SJCRH30 (cell line): ENCODE measurements around the gene DUS3L. TPM values are rescaled to one million over a fixed set of nuclear protein-coding genes. Genes with fewer than 3 reads are reported as not detected.
A peak's percentile ranks its signal among the peaks of the same experiment; 100 is the strongest.

Experiments
- DNase-seq, 2 experiments: peaks; one replicate each; pipeline ENCODE4 v3.0.0-alpha.2; 2015 to 2020
- H3K27ac ChIP-seq: fragments of 250-450 bp; sonication (Bioruptor Pico); 2 replicates; pipeline ENCODE4 v1.5.1; 2020; ENCODE audit warnings: mild to moderate bottlenecking, moderate library complexity
- H3K27me3 ChIP-seq: fragments of 250-450 bp; sonication (Bioruptor Pico); 2 replicates; pipeline ENCODE4 v1.5.1; 2020; ENCODE audit warnings: mild to moderate bottlenecking, moderate library complexity
- H3K36me3 ChIP-seq: fragments of 250-450 bp; sonication (Bioruptor Pico); 2 replicates; pipeline ENCODE4 v1.5.1; 2020; ENCODE audit warnings: mild to moderate bottlenecking, moderate library complexity
- H3K4me1 ChIP-seq: fragments of 250-450 bp; sonication (Bioruptor Pico); 2 replicates; pipeline ENCODE4 v1.5.1; 2020; ENCODE audit warnings: mild to moderate bottlenecking, moderate library complexity
- H3K4me3 ChIP-seq: fragments of 250-450 bp; sonication (Bioruptor Pico); 2 replicates; pipeline ENCODE4 v1.5.1; 2020; ENCODE audit warnings: mild to moderate bottlenecking, moderate library complexity
- H3K9me3 ChIP-seq: fragments of 250-450 bp; sonication (Bioruptor Pico); replicated peaks from 2 replicates; pipeline ENCODE4 v1.5.1; 2020; ENCODE audit warnings: mild to moderate bottlenecking, moderate library complexity
- total RNA-seq: library from RNA; depleted of rRNA; stranded (reverse); fragments of >200 nt; shearing (Covaris generic); gene quantifications from 2 replicates; pipeline ENCODE4 v1.2.3, GENCODE V29; 2014

DUS3L gene
- total RNA-seq, 1 experiment from 2014 or later = 28.2 TPM

DNA sequence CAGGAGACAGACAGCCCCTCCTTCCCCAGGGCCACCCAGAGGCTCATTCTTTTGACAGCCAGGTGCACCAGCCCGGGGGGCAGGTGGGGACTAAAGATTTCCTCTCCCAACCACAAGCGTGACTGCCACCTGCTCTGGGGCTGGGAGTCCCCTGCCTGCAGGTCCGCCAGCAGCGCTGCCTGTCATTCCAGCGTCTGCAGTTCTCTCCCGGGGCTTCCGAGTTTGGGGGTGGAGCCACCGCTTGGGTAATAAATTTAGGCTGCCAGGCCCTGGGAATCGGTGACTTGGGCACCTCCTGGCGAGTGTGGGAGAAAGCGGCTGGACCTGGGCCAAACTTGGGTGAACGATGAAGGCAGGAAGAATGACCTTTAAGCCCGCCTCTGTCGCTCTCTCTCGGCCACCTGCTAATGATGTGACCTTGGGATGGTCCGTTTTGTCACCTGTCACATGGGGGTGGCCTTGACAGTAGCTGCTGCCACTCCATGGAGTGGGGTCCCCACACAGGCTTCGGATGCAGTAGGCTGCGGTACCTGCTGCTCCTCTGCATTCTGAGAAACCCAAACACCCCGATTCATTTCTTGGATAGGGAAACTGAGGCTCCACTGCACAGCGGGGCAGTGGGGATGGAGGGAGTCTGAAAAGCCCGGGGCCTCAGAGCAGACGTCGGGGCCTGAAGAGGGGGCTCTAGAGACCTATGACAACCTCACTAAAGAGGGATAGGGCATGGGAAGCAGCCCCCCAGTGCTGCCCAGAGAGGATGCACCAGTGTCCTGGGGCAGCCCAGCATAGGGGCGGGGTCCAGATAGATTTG is 35.8 kb upstream of the DUS3L start:
- Histone ChIP-seq H3K27me3 (no peaks in the 10 kb centered on the region), H3K4me1 (peaks cover 25% of the 10 kb centered on the region), H3K27ac (peak overlapping the region; percentile 59), H3K4me3 (no peak overlapping the region), H3K36me3 (no peaks in the 10 kb centered on the region), H3K9me3 (no peaks in the 10 kb centered on the region)
- DNase-seq = peak; percentile 93

DNA sequence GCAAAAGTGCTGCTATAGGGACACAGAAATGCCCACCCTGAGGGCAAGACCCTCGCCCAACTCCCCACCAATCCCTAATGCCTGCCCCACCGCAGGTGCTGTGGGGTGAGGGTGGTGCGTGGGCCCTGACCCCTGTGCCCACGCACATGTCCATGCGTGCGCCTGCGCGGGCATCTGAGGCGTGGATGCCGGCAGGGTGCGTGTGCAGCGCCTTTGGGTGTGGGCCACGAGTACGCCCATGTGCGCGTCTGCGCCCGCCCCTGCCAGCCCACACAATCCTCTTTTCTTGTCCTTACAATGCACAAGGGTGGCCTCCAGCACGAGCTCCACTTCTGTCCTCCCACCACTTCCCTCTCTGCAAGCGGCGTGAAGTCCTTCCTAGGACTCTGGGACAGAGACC is 34.2 kb upstream of the DUS3L start:
- DNase-seq = no peak
- no peak overlapping the region for H3K4me3 ChIP-seq
- no peaks in the 10 kb centered on the region for H3K27me3 ChIP-seq
- H3K36me3 ChIP-seq = no peaks in the 10 kb centered on the region
- H3K4me1 ChIP-seq = peaks cover 25% of the 10 kb centered on the region
- no peak overlapping the region; the same call in 1 of the 2 replicates for H3K27ac ChIP-seq
- no peaks in the 10 kb centered on the region for H3K9me3 ChIP-seq

DNA sequence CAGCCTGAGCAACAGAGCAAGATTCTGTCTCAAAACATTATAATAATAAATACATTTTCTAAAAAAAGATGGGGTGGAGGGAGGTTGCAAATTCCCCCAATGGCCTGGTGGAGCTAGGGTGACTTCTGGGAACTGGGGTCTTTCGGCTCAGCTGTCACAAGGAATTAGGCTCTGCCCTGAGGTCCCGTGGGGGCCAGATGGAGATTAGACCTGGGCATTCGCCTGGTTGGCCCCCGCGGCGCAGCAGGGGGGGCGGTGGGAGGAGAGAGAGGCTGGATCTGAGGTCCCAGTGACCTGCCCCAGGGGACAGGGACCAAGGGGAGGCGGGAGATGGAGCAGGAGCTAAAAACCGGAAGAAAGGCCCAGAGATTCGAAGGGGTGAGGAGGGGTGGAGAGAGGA is 33.8 kb upstream of the DUS3L start:
- H3K4me1 ChIP-seq = peaks cover 25% of the 10 kb centered on the region
- H3K27me3 ChIP-seq = no peaks in the 10 kb centered on the region
- no peak overlapping the region for H3K4me3 ChIP-seq
- no peaks in the 10 kb centered on the region for H3K36me3 ChIP-seq
- DNase-seq = peak in 1 of 2 experiments; percentile 49
- H3K27ac ChIP-seq = no peak overlapping the region
- H3K9me3 ChIP-seq = no peaks in the 10 kb centered on the region

DNA sequence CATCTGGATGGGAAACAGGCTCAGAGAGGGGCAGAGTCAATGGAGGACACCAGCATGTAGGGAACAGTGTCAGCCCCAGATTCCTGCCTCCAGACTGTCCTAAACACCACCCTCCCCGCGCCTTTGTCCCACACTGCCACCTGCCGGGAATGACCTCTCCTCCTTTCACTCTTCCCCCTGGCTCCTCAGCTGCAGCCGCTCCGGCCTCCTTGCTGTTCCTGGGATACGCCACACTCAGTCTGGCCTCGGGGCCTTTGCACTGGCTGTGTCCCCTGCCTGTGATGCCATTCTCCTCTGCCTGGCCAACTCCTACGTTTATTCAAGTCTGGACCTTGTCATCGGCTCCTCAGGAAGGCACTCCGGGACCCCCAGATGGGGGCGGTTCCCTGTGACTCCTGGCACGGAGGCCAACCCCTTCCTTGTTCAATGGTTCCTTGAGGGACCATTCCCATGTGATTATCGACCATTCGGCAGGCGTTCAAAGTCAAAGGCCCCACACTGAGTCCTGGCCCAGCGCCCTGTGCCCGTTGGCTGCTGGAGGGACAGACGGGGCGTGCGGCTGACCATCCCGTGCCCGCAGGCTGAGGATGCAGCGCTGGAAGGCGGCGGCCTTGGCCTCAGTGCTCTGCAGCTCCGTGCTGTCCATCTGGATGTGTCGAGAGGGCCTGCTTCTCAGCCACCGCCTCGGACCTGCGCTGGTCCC is 32.8 kb upstream of the DUS3L start:
- Histone ChIP-seq H3K27me3 (no peaks in the 10 kb centered on the region), H3K4me1 (peaks cover 22% of the 10 kb centered on the region), H3K36me3 (no peaks in the 10 kb centered on the region), H3K9me3 (no peaks in the 10 kb centered on the region), H3K4me3 (no peak overlapping the region), H3K27ac (no peak overlapping the region)
- DNase-seq = no peak

DNA sequence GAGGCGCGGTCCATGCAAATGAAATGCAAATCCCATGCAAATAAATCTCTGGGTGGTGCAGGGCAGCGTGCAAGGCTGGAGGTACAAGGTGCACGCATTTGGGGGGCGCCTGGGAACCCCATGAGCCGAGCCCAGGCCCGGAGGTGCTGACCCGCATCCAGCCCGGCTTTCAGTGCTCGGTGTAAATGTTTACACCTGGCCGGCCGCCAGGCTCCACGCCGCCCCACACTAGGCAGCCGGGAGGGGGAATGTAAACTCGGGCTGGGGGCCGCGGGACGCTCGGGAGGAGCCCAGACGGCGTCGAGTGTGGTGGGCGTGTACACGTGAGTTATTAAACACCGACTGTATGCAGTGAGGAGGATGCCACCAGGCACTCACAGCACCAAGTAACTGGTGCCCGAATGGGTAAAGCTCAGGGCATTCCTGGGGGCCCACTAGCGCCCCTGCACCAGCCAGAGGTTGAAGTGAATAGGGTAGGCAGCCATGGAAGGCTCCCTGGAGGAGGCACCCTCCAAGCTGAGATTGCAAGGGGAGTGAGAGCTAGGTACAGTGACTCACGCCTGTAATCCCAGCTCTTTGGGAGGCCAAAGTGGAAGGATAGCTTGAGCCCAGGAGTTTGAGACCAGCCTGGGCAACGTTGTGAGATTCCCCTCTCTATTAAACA is 31.4 kb upstream of the DUS3L start:
- no peak for DNase-seq
- H3K27me3 ChIP-seq = no peaks in the 10 kb centered on the region
- H3K27ac ChIP-seq = no peak overlapping the region
- no peak overlapping the region for H3K4me3 ChIP-seq
- no peaks in the 10 kb centered on the region for H3K9me3 ChIP-seq
- peaks cover 22% of the 10 kb centered on the region for H3K4me1 ChIP-seq
- no peaks in the 10 kb centered on the region for H3K36me3 ChIP-seq

DNA sequence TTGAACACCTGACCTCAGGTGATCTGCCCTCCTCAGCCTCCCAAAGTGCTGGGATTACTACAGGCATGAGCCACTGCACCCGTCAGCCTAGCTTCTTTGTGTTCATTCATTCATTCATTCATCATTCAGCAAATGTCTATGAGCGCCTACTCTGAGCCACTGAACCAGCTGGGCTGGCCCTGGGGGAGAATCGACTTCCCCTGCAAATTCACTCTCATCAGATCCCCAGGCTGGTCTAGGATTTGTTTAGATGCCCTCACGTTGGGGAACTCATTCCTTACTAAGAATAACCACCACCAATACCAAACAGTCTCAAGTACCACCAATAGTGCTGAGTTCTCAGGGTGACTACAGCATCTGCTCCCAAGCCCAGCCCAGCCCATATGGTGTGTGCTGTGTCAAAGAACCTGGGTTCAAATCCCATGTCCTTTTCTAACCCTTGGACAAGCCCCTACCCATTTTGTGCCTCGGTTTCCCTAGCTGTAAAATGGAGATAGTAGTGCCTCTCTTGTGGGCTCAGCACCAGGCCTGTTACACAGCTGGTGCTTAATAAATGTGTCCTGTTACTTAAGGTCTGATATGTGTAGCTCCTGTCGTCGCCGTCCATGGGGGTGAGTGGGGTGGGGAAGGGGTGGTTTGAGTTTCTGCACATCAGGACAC is 30.7 kb upstream of the DUS3L start:
- Histone ChIP-seq H3K36me3 (no peaks in the 10 kb centered on the region), H3K27me3 (no peaks in the 10 kb centered on the region), H3K9me3 (no peaks in the 10 kb centered on the region), H3K4me3 (no peak overlapping the region), H3K27ac (no peak overlapping the region), H3K4me1 (peaks cover 16% of the 10 kb centered on the region)
- no peak for DNase-seq

DNA sequence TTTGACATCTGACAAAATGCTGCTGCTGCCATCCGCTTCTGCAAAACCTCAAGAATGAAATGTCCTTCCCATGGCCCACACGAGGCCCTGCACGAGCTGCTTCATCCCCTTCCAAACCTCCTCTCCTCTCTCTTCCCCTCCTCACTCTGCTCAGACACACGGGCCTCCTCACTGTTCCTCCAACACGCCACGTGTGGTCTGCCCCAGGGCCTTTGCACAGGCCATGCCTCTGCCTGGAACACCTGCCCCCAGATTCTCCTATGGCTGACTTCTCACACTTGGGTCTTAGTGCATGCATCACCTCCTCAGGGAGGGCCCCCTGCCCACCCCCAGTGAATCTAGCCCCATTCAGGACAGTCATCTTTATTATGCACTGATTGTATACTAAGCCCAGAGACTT is 29.8 kb upstream of the DUS3L start:
- H3K27ac ChIP-seq = no peak overlapping the region
- no peak overlapping the region for H3K4me3 ChIP-seq
- no peaks in the 10 kb centered on the region for H3K9me3 ChIP-seq
- H3K4me1 ChIP-seq = peaks cover 8% of the 10 kb centered on the region
- DNase-seq = no peak
- H3K36me3 ChIP-seq = no peaks in the 10 kb centered on the region
- H3K27me3 ChIP-seq = no peaks in the 10 kb centered on the region

DNA sequence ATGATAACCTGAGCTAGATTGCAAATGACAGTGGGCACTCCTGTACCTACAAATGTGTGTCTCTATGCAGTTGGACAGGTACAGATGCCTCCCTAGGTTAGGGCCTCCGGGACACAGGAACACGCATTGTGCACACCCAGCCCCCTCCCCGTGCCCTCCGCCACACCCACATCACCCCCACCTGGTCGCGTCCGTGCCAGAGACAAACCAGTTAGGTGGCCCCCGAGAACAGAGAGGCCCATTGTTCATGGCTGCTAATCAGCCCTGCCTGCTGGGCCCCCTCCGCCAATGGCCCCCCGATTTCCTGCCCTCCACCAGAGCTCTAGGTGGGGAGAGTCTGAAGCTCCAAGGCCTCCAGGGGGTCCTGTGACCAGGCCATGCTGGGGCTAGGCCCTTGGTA is 27.6 kb upstream of the DUS3L start:
- H3K9me3 ChIP-seq = no peaks in the 10 kb centered on the region
- DNase-seq = no peak
- no peak overlapping the region for H3K27ac ChIP-seq
- H3K4me3 ChIP-seq = no peak overlapping the region
- H3K27me3 ChIP-seq = no peaks in the 10 kb centered on the region
- no peaks in the 10 kb centered on the region for H3K36me3 ChIP-seq
- H3K4me1 ChIP-seq = no peaks in the 10 kb centered on the region

DNA sequence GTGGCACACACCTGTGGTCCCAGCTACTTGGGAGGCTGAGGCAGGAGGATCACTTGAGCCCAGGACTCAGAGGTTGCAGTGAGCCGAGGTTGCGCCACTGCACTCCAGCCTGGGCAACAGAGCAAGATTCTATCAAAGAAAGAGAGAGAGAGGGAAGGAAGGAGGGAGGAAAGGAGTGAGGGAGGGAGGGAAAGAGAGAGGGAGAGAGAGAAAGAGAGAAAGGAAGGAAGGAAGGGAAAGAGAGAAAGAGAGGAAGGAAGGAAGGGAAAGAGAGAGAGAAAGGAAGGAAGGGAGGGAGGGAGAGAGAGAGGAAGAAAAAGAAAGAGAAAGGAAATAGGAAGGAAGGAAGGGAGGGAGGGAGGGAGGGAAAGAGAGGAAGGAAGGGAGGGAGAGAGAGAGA is 26.3 kb upstream of the DUS3L start:
- Histone ChIP-seq H3K9me3 (no peaks in the 10 kb centered on the region), H3K4me3 (no peak overlapping the region), H3K36me3 (no peaks in the 10 kb centered on the region), H3K27ac (no peak overlapping the region), H3K27me3 (no peaks in the 10 kb centered on the region), H3K4me1 (no peaks in the 10 kb centered on the region)
- no peak for DNase-seq

DNA sequence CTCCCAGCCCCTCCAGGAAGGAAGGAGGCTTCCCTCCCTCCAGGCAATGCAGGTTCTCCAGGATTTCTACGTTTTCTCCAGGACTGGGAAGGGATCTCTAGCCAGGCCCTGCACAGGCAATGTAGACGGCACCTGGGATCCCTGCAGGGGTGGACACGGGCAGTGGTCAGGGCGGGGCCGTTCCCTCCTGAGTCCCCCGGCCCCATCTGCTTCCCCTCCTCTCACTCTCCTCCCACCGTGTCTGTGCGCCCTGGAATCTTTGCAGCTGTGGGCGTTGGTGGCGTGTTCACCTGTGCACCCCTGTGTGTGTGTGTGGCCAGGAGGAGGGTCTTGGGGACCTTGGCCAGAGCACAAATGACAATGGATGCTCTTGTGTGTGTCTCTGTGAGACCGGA is 23.9 kb upstream of the DUS3L start:
- no peak for DNase-seq
- H3K9me3 ChIP-seq = no peaks in the 10 kb centered on the region
- H3K27ac ChIP-seq = no peak overlapping the region
- no peaks in the 10 kb centered on the region for H3K4me1 ChIP-seq
- no peaks in the 10 kb centered on the region for H3K36me3 ChIP-seq
- no peaks in the 10 kb centered on the region for H3K27me3 ChIP-seq
- H3K4me3 ChIP-seq = no peak overlapping the region

DNA sequence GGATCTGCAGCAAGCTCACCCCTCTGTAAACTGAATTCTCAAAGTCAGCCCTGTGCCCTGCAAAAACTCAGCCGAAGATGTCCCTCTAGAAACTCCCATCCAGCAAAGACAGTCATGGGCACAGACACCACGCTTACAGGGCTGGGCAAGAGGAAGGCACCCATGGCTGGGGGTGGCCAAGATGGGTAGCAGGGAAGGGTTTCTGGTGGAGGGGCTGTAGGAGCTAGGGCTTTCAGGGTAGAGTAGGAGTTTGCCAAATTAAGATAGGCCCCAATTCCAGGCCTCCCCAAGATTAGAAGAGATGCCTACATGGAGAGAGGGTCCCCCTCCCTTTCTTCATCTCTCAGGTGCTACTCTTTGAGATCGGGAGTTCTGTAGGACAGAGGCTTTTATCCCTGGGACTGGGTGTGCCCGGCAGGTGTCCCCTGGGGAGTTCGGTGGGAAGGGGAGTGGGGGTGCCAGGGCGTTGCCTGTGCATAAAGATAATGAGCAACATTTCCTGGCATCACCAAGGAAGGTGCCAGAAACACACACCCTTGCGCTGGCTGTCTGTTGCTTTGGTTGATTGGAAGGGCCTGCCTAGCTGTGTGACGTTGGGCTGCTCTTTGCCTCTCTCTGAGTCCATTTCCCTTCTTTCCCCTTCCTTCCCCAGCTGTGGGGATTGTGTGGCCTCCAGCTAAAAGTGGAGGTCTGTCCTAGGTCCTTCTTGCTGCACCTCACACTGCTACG is 23.3 kb upstream of the DUS3L start:
- H3K36me3 ChIP-seq = no peaks in the 10 kb centered on the region
- H3K9me3 ChIP-seq = no peaks in the 10 kb centered on the region

DNA sequence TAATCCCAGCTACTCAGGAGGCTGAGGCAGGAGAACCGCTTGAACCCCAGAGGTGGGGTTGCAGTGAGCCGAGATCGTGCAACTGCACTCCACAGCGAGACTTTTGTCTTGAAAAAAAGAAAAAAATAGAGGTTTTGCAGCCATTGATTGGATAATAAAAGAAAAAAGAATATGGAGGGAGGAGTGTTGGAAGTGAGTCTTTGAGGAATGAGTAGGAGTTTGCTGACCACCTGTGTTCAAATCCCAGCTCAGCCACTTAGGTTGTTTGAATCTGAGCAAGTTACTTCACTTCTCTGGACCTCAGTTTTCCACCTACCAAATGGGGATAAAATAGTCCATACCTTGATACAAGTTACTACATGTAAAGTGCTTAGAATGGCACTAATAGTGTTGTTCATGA is 20.2 kb upstream of the DUS3L start:
- H3K27me3 ChIP-seq = no peaks in the 10 kb centered on the region
- H3K4me1 ChIP-seq = peaks cover 5% of the 10 kb centered on the region; the same call in 1 of the 2 replicates
- H3K27ac ChIP-seq = no peak overlapping the region
- no peak for DNase-seq
- no peaks in the 10 kb centered on the region for H3K36me3 ChIP-seq
- H3K4me3 ChIP-seq = no peak overlapping the region
- H3K9me3 ChIP-seq = no peaks in the 10 kb centered on the region

More for the DNA sequence above, 23.3 kb upstream of the DUS3L start:
- DNase-seq = no peak
- H3K27ac ChIP-seq = no peak overlapping the region
- H3K27me3 ChIP-seq = no peaks in the 10 kb centered on the region
- no peak overlapping the region for H3K4me3 ChIP-seq
- no peaks in the 10 kb centered on the region for H3K4me1 ChIP-seq

DNA sequence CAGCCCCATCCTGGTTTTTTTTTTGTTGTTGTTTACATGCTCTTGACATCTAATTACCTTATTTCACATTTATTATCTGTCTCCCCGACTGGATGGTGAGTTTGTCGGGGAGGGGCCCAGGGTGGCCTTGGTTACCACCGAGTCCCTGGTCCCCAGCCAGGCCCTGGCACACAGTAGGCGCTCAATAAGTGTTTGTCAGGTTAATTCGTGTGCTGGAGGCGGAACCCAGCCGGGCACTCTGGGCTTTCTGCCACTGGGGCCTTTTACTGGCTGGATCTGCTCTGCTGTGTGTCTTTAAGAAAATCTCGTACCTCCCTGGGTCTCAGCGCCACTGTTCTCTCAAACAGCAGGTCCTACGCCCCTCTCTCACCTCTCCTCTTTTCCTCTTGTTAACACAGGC is 18.5 kb upstream of the DUS3L start:
- H3K27ac ChIP-seq = no peak overlapping the region
- H3K4me1 ChIP-seq = peaks cover 7% of the 10 kb centered on the region
- no peaks in the 10 kb centered on the region for H3K36me3 ChIP-seq
- DNase-seq = no peak
- no peaks in the 10 kb centered on the region for H3K27me3 ChIP-seq
- no peaks in the 10 kb centered on the region for H3K9me3 ChIP-seq
- H3K4me3 ChIP-seq = no peak overlapping the region

DNA sequence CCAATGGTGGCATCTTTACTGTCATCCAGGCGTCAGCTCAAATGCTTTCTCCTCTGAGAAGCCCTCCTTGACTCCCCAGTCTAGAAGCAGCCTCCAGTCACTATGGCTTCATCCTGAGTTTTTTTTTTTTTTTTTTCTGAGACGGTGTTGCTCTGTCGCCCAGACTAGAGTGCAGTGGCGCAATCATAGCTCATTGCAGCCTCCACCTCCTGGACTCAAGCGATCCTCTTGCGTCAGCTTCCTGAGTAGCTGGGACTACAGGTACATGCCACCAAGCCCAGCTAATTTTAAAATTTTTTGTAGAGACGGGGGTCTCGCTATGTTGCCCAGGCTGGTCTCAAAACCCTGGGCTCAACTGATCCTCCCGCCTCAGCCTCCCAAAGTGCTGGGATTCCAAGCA is 18.1 kb upstream of the DUS3L start:
- no peak overlapping the region for H3K4me3 ChIP-seq
- peaks cover 10% of the 10 kb centered on the region for H3K4me1 ChIP-seq
- H3K9me3 ChIP-seq = no peaks in the 10 kb centered on the region
- DNase-seq = no peak
- no peaks in the 10 kb centered on the region for H3K27me3 ChIP-seq
- H3K27ac ChIP-seq = no peak overlapping the region
- no peaks in the 10 kb centered on the region for H3K36me3 ChIP-seq
